ENCODE results near the gene VASH2.

VASH2 gene

GRCh38 chr1:212950243-212951125 lies at the start of gene VASH2:
Gene VASH2, plus strand, starts transcription at chr1:212950541. Its CDS starts 1,002 bp downstream, at chr1:212951543.
- TF ChIP-seq TCF12 (IDR thresholded peaks at IDR 0.05; ENCODE audit: low read depth) (no peak), TEAD4 (IDR thresholded peaks at IDR 0.05) (peak; percentile 74), YY1 (IDR thresholded peaks at IDR 0.05; ENCODE audit: low read depth) (0 out of 2 replicates have a peak, but pooled peaks have one; percentile 4), RAD21 (IDR thresholded peaks at IDR 0.05; ENCODE audit: low read depth) (no peak), EGR1 (IDR thresholded peaks at IDR 0.05) (no peak), CREB1 (IDR thresholded peaks at IDR 0.05; ENCODE audit: low read depth) (no peak), FOXM1 (IDR thresholded peaks at IDR 0.05; ENCODE audit: borderline replicate concordance, low read depth) (no peak), TAF1 (IDR thresholded peaks at IDR 0.05; ENCODE audit: low read depth) (peak; percentile 9; the same call in 1 of the 2 replicates), ZBTB7A (IDR thresholded peaks at IDR 0.05; ENCODE audit: low read depth) (peak; percentile 30; the same call in 1 of the 2 replicates), REST (IDR thresholded peaks at IDR 0.05; ENCODE audit: low read depth) (0 out of 2 replicates have a peak, but pooled peaks have one; percentile 4), NFIC (IDR thresholded peaks at IDR 0.05) (0 out of 2 replicates have a peak, but pooled peaks have one; percentile 19), CEBPB (IDR thresholded peaks at IDR 0.05) (no peak), EP300 (IDR thresholded peaks at IDR 0.05; ENCODE audit: borderline replicate concordance) (no peak)
- TF ChIP-seq, protein P1, sequence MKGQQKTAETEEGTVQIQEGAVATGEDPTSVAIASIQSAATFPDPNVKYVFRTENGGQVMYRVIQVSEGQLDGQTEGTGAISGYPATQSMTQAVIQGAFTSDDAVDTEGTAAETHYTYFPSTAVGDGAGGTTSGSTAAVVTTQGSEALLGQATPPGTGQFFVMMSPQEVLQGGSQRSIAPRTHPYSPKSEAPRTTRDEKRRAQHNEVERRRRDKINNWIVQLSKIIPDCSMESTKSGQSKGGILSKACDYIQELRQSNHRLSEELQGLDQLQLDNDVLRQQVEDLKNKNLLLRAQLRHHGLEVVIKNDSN (IDR thresholded peaks at IDR 0.05) = no peak
- TF ChIP-seq, protein P2, sequence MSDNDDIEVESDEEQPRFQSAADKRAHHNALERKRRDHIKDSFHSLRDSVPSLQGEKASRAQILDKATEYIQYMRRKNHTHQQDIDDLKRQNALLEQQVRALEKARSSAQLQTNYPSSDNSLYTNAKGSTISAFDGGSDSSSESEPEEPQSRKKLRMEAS (IDR thresholded peaks at IDR 0.05) = peak; percentile 87

DNA sequence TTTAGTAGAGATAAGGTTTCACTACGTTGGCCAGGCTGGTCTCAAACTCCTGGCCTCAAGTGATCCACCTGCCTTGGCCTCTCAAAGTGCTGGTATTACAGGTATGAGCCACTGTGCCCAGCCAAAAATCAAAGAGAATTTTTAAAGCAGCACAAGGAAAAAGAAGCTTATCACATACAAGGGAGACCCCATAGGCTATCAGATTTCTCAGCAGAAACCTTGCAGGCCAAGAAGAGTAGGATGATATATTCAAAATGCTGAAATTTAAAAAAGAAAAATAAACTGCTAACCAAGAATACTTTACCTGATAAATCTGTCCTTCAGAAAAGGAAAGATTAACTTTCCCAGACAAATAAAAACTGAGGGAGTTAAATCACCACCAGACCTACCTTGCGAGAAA lies 49.1 kb upstream of the VASH2 start:
- TF ChIP-seq TEAD4 (IDR thresholded peaks at IDR 0.05) = no peak
- TF ChIP-seq EP300 (IDR thresholded peaks at IDR 0.05; ENCODE audit: borderline replicate concordance) = no peak
- TF ChIP-seq RAD21 (IDR thresholded peaks at IDR 0.05; ENCODE audit: low read depth) = no peak
- no peak for TF ChIP-seq REST (IDR thresholded peaks at IDR 0.05; ENCODE audit: low read depth)
- TF ChIP-seq, protein P2 (IDR thresholded peaks at IDR 0.05) = no peak
- TF ChIP-seq CREB1 (IDR thresholded peaks at IDR 0.05; ENCODE audit: low read depth) = no peak

- TF ChIP-seq, protein P1 (IDR thresholded peaks at IDR 0.05) = no peak
- TF ChIP-seq TCF12 (IDR thresholded peaks at IDR 0.05; ENCODE audit: low read depth) (no peak), TAF1 (IDR thresholded peaks at IDR 0.05; ENCODE audit: low read depth) (no peak), YY1 (IDR thresholded peaks at IDR 0.05; ENCODE audit: low read depth) (no peak)
- TF ChIP-seq, protein P2 (IDR thresholded peaks at IDR 0.05) = no peak
These were observed 48.3 kb upstream of the VASH2 start for GRCh38 chr1:212902054-212902453.

GRCh38 chr1:212903664-212904063 lies 46.7 kb upstream of the VASH2 start:
- TF ChIP-seq CREB1 (IDR thresholded peaks at IDR 0.05; ENCODE audit: low read depth) = no peak
- TF ChIP-seq RAD21 (IDR thresholded peaks at IDR 0.05; ENCODE audit: low read depth) = no peak
- TF ChIP-seq, protein P1 (IDR thresholded peaks at IDR 0.05) = no peak

GRCh38 chr1:212908971-212909370 lies 41.4 kb upstream of the VASH2 start:
- no peak for TF ChIP-seq TEAD4 (IDR thresholded peaks at IDR 0.05)
- no peak for TF ChIP-seq EP300 (IDR thresholded peaks at IDR 0.05; ENCODE audit: borderline replicate concordance)
- TF ChIP-seq YY1 (IDR thresholded peaks at IDR 0.05; ENCODE audit: low read depth) = no peak
- TF ChIP-seq NFIC (IDR thresholded peaks at IDR 0.05) = no peak
- TF ChIP-seq REST (IDR thresholded peaks at IDR 0.05; ENCODE audit: low read depth) = no peak
- TF ChIP-seq, protein P1 (IDR thresholded peaks at IDR 0.05) = no peak

All from Ishikawa (cell line).